OCI-LY3 (cell line): Measurements from ENCODE around the gene OR10K1.

Source experiments
- H2AFZ ChIP-seq: fragments of 200-600, 300-600 bp; shearing (Covaris generic); 2 replicates; pipeline ENCODE4 v1.6.0; 2014; ENCODE audit warnings: antibody characterized with exemption, low read depth, low read length
- H3K27ac ChIP-seq: fragments of 200-600, 300-600 bp; sonication (generic); 2 replicates; pipeline ENCODE4 v1.5.1; 2014; ENCODE audit warnings: mild to moderate bottlenecking, low read length, moderate library complexity, mixed read lengths
- H3K27me3 ChIP-seq: fragments of 200-600, 300-600 bp; sonication (generic); 2 replicates; pipeline ENCODE4 v1.6.1; 2014; ENCODE audit warnings: low read depth, low read length, mixed read lengths
- H3K36me3 ChIP-seq: fragments of 200-600, 300-600 bp; sonication (generic); replicated peaks from 2 replicates; pipeline ENCODE3; 2014; ENCODE audit warnings: low read depth, low read length, mixed read lengths
- H3K4me1 ChIP-seq: fragments of 300-600, 200-600 bp; sonication (generic); 2 replicates; pipeline ENCODE4 v1.6.1; 2014; ENCODE audit warnings: low read length, mixed read lengths
- H3K4me2 ChIP-seq: fragments of 200-600, 300-600 bp; sonication (generic); 2 replicates; pipeline ENCODE4 v1.6.1; 2014; ENCODE audit warnings: low read length, mixed read lengths
- H3K4me3 ChIP-seq: fragments of 300-600, 200-600 bp; sonication (generic); 2 replicates; pipeline ENCODE4 v1.5.1; 2014; ENCODE audit warnings: antibody characterized with exemption, mild to moderate bottlenecking, low read length, moderate library complexity
- H3K79me2 ChIP-seq: fragments of 300-600, 200-600 bp; shearing (Covaris generic); 2 replicates; pipeline ENCODE4 v1.6.1; 2014; ENCODE audit warnings: mild to moderate bottlenecking, low read length, mixed read lengths
- H3K9ac ChIP-seq: fragments of 300-600, 200-600 bp; shearing (Covaris generic); 2 replicates; pipeline ENCODE4 v1.6.0; 2014; ENCODE audit warnings: mild to moderate bottlenecking, low read length, moderate library complexity
- H3K9me3 ChIP-seq: fragments of 200-600, 300-600 bp; shearing (Covaris generic); 2 replicates; pipeline ENCODE4 v1.6.1; 2014; ENCODE audit warnings: low read length, mixed read lengths; ENCODE audit not compliant: insufficient read depth
- H4K20me1 ChIP-seq: fragments of 200-600, 300-600 bp; sonication (generic); 2 replicates; pipeline ENCODE4 v1.6.1; 2016; ENCODE audit warnings: low read length, mixed read lengths; ENCODE audit not compliant: insufficient read depth
- CTCF ChIP-seq: fragments of 200-600, 300-600 bp; sonication (generic); IDR thresholded peaks from 2 replicates; pipeline ENCODE4 v1.5.1; 2014; ENCODE audit warnings: antibody characterized with exemption, low read length, low read depth
- EZH2phosphoT487 ChIP-seq: fragments of 200-600 bp; shearing (Covaris generic); IDR thresholded peaks from 2 replicates; pipeline ENCODE4 v1.6.1; 2018; ENCODE audit warnings: antibody characterized with exemption, mixed run types, low read depth

The OR10K1 gene

DNA sequence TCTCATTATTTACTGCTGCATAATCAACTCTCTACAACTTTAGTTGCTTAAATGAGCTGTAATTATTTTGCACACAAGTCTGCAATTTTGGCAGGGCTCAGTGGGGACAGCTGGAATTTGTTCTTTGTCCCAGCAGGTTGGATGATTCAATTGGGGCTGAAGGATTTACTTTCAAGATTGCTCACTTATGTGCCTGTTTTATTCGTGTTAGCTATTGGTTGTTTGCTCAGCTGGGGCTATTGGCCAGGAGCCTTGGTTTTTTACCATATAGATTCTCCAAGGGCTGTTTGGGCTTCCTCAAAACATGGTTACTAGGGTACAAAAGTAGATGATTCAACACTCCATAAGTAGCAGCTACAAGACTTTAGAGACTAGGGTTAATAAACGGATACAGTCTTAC is 23.8 kb downstream of the OR10K1 start:
- Histone ChIP-seq H3K4me2 (no peak overlapping the region), H3K36me3 (no peaks in the 10 kb centered on the region), H3K27me3 (no peaks in the 10 kb centered on the region), H3K27ac (no peak overlapping the region), H3K79me2 (no peaks in the 10 kb centered on the region), H3K9ac (no peak overlapping the region), H2AFZ (no peak overlapping the region), H3K4me1 (no peaks in the 10 kb centered on the region), H3K9me3 (no peaks in the 10 kb centered on the region), H4K20me1 (no peaks in the 10 kb centered on the region), H3K4me3 (no peak overlapping the region)
- TF ChIP-seq EZH2phosphoT487 (no peak), CTCF (no peak)

- Histone ChIP-seq H4K20me1 (no peaks in the 10 kb centered on the region), H3K27me3 (no peaks in the 10 kb centered on the region), H3K4me3 (no peak overlapping the region), H3K4me2 (no peak overlapping the region), H3K79me2 (no peaks in the 10 kb centered on the region), H3K9ac (no peak overlapping the region), H3K36me3 (no peaks in the 10 kb centered on the region), H3K9me3 (no peaks in the 10 kb centered on the region), H3K27ac (no peak overlapping the region), H3K4me1 (no peaks in the 10 kb centered on the region), H2AFZ (no peak overlapping the region)
- TF ChIP-seq EZH2phosphoT487 (no peak), CTCF (no peak)
Measured at GRCh38 chr1:158491316-158491715, 29.7 kb downstream of the OR10K1 start.

- Histone ChIP-seq H4K20me1 (no peaks in the 10 kb centered on the region), H3K4me1 (no peaks in the 10 kb centered on the region), H2AFZ (no peak overlapping the region), H3K4me3 (no peak overlapping the region), H3K27ac (no peak overlapping the region), H3K27me3 (no peaks in the 10 kb centered on the region), H3K9me3 (no peaks in the 10 kb centered on the region), H3K79me2 (no peaks in the 10 kb centered on the region), H3K4me2 (no peak overlapping the region), H3K36me3 (no peaks in the 10 kb centered on the region), H3K9ac (no peak overlapping the region)
- TF ChIP-seq CTCF (no peak), EZH2phosphoT487 (no peak)
Measured at GRCh38 chr1:158493054-158493453, 31.4 kb downstream of the OR10K1 start.

GRCh38 chr1:158494796-158495195 is 33.2 kb downstream of the OR10K1 start:
- Histone ChIP-seq H3K9ac (no peak overlapping the region), H3K27me3 (peaks cover 7% of the 10 kb centered on the region), H4K20me1 (no peaks in the 10 kb centered on the region), H3K27ac (no peak overlapping the region), H3K4me1 (no peaks in the 10 kb centered on the region), H3K4me3 (no peak overlapping the region), H3K4me2 (no peak overlapping the region), H3K79me2 (no peaks in the 10 kb centered on the region), H3K36me3 (no peaks in the 10 kb centered on the region), H3K9me3 (no peaks in the 10 kb centered on the region), H2AFZ (no peak overlapping the region)
- TF ChIP-seq EZH2phosphoT487 (no peak), CTCF (no peak)
